HG03097 (cell line): ENCODE measurements around the gene SYT1.
A peak's percentile ranks its signal among the peaks of the same experiment; 100 is the strongest.

Experiments
- ATAC-seq: cut with Tn5 transposase; IDR thresholded peaks from one replicate; pipeline ENCODE4 v1.9.1; 2021; ENCODE audit not compliant: unreplicated experiment, low FRiP score

Gene SYT1

DNA sequence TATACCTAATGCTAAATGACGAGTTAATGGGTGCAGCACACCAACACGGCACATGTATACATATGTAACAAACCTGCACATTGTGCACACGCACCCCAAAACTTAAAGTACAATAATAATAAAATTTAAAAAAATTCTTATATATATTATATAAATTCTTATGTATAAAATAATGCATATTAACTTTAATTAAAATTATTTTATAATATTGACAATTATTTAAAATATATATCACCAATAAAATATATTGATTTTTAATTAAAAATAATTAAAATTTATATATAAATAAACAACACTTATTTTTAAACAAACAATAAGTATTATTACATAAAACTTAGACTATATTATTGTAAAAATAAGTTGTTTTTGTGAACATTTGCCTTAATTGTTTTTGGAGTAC, 188.8 kb downstream of the SYT1 start:
- no peak for ATAC-seq

DNA sequence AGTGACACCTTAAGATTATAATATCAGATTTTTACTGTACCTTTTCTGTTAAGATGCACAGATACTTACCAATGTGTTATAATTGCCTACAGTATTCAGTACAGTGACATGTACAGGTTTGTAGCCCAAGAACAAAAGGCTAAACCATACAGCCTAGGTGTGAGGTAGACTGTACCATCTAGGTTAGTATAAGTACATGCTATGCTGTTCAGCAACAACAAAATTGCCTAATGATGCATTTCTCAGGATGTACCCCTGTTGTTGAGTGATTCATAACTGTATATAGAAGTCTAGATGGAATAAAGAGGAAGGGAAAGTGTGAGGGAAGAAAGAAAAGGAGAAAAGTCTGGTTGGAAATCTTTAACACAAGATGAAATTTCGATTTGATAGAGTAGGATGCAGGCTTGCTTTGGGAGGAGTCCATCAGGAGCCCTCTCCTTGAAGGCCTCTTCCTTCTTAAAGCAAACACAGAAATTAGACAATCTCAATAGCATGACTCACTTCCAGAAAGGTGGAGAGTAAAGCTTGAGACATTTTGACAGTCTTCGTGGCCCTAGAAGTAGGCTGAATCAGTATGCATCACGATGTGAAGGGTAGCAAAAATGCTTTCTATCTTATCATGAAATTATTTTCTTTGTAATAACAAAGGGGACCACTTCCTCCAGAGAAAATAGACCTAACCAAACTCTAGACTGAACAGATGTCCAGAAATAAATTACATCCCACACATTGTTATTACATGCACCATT, 191.5 kb downstream of the SYT1 start:
- ATAC-seq = no peak

DNA sequence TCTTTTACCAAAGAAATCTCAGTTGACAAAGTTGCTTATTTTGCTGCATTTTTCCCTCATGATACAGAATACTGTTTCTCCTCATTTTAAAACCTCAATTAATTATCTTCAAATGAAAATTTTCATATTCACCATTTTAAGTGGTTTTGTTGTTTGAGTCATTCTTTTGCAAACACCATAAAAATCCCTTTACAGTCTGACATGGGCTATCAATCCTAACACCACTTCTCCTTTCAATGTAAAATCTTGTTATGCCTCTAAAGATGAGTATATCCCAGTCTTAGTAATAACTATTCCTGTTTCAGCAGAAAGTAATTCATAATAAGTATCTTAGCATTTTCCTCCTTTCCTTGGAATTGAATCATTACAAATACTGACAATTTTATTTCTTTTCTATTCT, 192.2 kb downstream of the SYT1 start:
- no peak for ATAC-seq

DNA sequence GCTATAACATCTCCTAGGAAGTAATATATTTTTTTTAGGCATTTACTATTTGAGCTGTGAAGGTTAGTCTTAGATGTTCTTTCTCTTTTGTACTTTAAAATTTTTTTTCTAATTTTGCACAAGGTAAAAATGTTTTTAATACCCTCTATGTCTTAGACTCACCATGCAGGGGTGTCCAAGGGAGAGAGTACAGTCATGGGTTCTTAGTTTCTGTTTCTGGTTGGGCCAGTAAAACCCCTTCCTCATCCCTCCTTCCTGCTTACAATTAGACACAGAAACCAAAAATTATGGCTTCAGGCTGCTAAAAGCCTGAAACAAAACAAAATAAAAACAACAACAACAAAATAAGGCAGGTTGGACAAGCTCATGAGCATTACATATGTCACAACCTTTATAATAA, 193.0 kb downstream of the SYT1 start:
- no peak for ATAC-seq

DNA sequence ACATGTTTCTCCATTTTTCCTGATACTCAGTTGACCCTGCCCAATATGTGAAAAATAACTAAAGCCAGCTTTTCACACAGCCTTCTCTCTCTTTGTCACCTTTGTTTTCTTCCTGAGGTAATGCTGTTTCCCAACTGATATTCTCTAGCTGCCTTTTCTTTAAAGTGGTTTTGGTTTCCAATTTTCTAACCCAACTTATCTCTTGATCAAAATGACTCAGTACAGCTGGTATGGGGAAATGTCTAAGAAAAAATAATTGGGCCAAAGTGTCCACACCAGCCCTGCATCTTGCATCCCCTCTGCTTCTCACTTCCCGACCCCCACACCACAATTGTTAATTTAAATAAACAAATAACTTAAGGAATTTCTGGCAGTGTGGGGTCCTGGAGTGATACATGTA, 193.8 kb downstream of the SYT1 start:
- ATAC-seq = peak; percentile 51

DNA sequence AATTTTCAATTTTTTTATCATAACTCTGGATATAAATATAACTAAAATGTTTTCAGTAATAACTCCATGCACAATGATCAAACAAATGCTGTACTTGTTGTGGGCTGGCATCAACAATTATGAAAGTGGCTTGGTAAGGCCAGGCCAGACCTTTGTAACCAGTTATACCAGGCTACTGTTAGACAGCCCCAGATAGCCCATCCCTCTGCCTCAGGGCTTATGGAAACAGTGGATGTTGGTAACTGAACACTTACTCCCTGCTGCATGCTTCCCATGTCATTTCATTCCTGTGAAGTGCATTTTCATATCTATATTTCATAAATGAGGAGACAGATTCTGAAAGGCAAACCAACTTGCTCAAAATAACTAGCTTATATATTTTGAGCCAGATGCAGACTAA, 195.0 kb downstream of the SYT1 start:
- ATAC-seq = no peak

DNA sequence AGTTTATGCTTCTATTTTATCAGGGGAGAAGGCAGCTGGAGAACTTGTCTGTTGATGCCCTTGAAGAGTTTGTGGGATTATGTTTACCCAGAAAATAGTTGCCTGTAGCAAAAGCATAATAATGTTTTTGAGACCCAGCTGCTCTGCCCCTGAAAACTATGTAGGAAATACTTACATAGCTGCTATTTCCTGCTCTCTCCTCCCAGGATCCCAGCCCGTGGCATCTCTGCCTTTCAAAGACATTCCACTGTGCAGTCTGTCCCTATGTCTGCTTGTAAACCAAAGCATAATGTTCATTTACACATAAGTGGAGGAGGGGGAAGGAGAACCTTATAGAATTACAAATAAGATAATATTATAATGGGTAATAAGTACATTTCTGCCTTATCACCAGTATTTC, 198.7 kb downstream of the SYT1 start:
- no peak for ATAC-seq

DNA sequence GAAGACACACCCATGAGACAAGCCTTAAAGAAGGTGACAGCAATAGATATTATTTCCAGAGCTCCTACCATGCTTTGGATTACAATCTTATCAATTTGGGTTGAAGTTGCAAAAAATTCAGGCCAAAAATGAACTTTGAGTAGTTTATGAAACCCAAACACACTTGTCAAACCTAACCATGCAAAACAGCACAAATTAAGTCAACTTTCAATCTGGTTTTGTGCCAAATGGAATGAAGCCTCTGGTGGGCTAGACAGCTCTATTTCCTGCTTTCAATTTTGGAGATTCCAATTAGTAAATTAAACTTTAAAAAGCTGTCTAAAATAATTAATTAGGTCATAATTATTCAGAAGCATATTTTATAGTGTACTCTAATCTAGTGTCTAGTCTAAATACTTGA, 203.4 kb downstream of the SYT1 start:
- no peak for ATAC-seq

DNA sequence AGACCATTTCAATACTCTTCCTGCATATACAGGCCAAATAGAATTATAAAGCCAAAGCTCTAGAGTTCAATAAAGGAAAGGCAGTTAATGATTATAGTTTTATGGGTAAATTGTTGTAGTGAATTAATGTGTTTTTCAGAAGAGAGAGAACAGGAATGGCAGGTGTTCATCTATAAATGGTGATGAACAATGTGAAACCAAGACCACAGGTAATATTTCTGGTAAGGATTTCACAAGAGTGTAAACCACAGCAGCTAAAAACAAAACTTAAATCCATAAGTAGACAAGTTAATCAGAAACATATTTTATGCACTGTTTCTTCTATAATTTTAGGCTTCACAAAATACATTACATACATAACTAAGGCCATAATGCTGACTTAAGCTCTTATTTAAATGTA, 204.4 kb downstream of the SYT1 start:
- peak; percentile 98 for ATAC-seq

DNA sequence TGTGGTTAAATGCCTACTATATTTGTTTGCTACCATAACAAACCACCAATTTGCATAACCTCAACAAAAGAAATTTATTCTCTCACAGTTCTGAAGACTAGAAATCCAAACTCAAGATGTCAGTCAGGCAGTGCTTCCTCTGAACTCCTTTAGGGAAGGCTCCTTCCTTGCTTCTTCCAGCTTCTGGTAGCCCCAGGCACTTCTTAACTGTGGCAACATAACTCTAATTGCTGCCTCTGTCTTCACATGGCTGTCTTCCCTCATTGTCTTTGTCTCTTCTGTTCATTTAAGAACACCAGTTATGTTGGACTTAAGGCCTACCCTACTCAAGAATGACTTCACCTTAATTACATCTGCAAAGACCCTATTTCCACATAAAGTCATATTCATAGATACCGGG, 206.9 kb downstream of the SYT1 start:
- no peak for ATAC-seq

DNA sequence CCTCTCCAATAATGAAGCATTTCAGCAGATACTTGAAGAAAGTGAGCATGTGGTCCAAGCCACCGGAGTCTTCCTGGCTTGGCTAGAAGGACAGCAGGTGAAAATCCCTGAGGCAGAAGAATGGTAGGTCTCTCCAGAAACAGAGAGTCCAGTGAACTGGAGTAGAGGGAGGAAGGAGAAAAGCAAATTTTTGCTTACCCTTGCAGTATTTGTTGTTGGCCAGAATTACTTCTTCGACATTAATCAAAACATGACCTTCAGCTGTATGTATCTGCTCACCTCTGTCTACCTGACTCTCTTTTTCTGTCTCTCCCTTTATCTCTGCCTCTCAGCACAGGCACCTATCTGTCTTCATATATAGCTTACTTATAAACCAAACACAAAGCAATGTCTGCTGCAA, 208.9 kb downstream of the SYT1 start:
- no peak for ATAC-seq

DNA sequence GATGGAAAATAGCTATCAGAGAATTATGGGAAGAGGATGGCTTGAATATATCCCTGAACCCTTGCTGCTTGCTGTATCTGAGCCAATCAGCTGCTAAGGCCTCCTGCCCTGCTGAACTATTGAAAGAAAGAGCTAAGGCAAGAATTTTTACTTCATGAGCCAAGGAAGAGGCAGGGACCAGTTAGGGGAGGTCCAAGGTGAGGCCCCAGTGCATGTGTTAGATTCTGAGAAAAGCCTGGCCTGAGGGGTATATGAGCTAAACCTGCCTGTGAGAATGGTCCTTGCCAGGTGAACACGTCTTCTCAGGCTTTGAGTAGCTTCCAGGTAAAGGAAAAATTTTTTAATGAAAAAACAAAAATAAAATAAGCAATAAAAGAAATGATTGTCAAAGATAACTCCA, 218.0 kb downstream of the SYT1 start:
- ATAC-seq = no peak

DNA sequence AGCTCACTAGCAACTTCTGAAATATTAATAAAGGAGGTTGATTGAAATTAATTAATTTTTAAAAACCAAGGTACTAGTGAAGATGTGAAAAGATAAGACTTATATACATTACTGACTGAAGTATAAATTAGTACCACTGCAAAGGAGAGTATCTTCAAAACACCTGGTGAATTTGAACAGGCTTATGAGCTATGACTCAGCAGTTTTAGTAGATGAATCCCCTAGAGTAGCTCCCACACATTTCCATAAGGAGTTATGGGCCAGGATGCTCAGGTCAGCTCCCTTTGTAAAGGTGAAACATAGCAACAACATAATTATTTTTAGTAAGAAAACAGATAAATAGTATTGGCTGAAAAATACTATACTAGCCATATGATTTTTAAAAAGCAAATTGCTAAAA, 218.6 kb downstream of the SYT1 start:
- ATAC-seq = no peak

DNA sequence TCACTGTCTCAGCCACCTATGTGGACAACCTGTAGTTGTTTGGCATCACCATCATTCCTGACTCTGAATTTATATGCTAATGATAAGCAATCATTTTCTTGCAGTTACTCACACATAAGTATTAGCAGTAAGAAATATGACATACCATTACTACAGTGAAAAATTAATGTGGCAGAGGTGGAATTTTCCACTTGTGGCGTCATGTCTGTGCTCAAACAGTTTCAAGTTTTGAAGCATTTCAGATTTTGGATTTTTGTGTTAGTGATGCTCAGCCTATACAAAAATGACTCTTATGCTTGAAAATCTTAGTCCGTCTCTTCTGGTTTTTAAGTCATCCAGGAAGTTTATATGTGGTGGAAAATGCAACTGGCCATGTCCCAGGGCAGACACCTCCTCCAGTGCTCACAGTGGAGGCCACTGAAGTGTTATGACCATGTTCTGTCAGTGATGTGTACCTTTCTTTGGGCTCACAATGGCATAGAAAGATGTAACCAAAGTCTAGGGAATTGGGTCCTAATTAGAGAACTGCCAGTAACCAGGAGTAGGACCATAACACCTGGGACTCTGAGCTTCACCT, 220.6 kb downstream of the SYT1 start:
- peak; percentile 46 for ATAC-seq

DNA sequence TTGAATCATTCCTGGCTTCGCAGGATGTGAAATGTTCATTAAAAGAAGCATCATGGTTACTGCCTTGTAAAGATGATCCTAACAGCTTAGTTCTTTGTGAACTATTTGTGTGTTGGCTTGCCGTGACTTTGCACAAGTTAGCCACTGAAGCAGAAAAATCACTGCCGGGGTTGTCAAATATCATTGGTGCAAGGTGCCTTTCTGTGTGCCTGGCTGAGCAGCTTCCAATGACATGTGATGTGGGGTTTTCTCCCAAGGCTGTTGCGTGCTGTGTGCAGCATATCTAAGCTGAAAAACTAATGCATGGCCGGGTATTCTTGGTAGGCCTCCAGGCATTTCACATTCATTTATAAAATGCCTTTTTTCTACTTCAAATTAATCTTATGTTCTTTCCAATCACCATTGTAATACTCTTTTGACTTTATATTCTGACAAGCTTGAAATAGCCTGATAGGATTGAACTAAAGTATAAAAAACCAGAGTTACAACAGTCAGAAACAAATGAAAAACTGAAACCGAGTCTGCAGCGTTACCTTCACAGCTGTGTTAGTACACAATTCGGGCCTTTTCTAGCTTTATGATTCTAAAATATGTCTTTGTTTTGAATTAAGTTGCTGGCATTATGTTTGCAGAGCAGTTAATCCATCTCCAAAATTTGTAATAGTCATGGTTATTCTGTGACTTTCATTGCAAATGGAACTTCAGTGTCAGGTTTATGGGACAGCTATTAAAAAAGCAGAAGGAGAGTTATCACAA, 222.1 kb downstream of the SYT1 start:
- no peak for ATAC-seq

DNA sequence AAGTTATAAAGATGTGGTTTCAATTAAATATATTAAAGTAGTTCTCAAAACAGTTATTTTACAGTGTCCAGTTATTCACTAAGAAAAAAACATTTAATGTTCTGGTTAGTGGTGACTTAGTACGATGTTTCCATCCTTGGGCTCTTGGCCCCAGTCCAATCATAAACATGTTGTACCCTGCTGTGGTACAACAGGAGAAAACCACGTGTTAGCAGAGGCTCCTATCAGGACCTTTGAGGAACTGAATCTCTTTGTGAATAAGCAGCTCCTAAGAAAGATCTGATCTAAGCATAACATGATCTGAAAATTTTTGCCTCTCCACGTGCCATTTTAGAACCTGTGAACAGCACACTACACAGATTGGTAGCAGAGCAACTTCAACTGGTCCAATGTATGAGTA, 234.0 kb downstream of the SYT1 start:
- ATAC-seq = no peak

DNA sequence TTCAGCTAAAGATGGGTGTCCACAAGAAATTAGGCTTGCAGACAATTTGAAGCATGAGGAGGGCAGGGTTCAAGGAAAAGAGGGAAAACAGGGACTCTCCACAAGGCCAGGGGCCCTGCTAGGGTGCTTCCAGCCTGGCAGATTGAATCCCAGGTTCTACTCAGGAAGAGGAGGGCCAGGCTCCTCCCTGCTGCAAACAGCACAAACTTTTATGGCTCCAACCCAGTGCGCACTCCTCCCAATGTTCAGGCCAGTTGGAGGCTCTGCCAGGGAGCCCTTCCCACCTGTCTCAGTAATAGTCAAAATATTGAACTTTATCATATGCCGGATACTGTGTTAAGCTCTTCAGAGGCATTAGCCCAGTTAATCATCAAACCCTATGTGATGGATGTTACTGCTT, 244.4 kb downstream of the SYT1 start:
- no peak for ATAC-seq

DNA sequence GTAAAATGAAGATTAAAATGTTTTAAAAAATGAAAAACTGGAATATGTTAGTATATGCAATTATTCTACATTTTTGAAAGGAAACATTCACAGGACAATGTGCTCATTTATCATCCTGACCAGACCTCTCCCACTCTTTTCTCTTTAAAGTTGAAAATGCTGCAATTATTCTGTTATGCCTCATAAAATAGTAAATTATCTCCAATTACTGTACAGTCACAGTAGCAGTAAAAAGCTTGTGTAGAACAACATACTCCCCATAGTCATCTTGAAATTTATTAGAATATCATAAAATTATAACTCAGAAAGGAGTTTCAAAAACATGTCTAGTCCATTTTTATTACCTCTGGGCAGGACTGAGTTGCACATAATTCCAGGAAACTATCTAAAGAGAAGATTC, 250.3 kb downstream of the SYT1 start:
- ATAC-seq = no peak

DNA sequence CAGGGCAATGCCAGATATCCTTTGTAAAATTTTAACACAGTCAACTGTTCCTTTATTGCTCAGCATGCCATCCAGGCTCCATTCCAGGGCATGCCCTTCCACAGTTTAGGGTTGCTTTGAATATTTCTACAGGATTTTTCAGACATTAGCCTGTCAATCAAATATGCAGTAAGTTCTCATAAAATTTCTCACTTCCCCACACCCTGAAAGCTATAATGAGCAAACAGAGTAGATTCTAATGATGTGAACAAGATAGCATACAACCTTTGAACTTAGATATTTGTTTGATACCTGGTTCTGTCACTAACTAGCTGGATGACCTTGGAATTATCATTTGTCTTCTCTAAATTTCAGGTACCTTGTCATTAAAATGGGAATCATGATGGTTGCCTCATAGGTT, 251.2 kb downstream of the SYT1 start:
- ATAC-seq = no peak

DNA sequence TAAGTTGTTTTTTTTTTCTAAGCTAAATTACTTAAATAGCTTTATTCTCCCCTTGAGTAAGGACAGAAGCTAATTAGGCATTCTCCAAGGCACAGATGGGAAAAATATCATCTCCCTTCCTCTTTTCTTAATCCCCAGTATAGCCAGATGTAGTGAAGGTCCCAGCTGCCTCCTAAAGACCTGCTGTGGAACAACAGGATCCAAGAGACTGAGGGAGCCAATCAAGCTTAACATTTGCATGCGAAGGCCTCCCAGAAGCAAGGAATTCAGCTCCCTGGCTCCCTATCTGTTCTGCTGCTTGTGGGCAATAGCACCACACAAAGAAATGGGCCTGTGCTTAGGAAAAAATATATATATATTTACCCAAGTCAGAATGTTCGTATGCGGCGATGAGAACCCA, 255.2 kb downstream of the SYT1 start:
- ATAC-seq = no peak

DNA sequence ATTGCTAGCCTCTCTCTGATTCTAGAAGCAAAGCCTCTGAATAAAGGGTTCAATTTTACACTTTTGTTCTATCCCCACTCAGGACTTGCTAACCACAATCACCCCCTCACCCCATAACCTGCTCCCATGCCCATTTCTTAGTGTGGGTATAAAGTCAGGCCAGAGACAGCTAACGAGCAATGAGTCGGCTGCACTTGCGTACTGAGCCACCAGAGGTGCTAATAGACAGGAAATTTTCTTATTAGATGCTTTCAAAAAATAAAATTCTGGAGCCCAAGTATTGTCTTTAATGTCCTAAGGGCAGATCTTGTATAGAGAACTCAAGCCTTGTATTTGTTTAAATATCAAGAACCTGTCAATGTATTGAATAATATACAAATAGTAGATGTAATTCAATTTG, 256.9 kb downstream of the SYT1 start:
- ATAC-seq = no peak

DNA sequence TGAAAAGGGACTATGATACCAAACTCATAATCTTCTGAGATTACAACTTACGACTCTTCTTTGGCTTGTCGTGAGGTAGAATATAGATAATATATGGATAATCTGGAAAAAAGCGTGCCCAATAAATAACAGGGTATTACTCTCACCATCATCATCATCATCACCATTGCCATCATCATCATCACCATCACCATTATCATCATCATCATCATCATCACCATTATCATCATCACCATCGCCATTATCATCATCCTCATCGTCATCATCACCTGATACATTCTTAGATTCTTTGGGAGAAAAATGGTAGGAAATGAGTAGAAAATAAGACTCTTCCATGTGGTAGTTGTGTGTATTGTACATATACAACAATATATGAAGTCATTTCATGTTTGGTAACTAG, 259.8 kb downstream of the SYT1 start:
- ATAC-seq = no peak
